Effector memory CD4-positive, alpha-beta T cell (primary cell): ENCODE results near the gene ASPSCR1.
A peak's percentile ranks its signal among the peaks of the same experiment; 100 is the strongest.

Source experiments
- DNase-seq, 3 donors: peaks; one replicate each; pipeline ENCODE4 v3.0.0-alpha.2; 2020
- H3K27ac ChIP-seq: 2 replicates; pipeline ENCODE4 v1.7.0; 2013; ENCODE audit warnings: mild to moderate bottlenecking, low read length, moderate library complexity; ENCODE audit not compliant: insufficient read depth, poor library complexity, severe bottlenecking
- H3K27me3 ChIP-seq: replicated peaks from 2 replicates; pipeline ENCODE4 v1.7.0; 2013; ENCODE audit warnings: mild to moderate bottlenecking, low read length; ENCODE audit not compliant: insufficient read depth, control insufficient read depth, poor library complexity, severe bottlenecking
- H3K36me3 ChIP-seq: 2 replicates; pipeline ENCODE4 v1.7.0; 2013; ENCODE audit warnings: mild to moderate bottlenecking, low read length, moderate library complexity; ENCODE audit not compliant: control insufficient read depth, insufficient read depth
- H3K4me1 ChIP-seq: 2 replicates; pipeline ENCODE4 v1.7.0; 2013; ENCODE audit warnings: low read length, mild to moderate bottlenecking; ENCODE audit not compliant: control insufficient read depth, insufficient read depth, poor library complexity, severe bottlenecking
- H3K4me3 ChIP-seq: 2 replicates; pipeline ENCODE4 v1.7.0; 2013; ENCODE audit warnings: low read length, low read depth, mild to moderate bottlenecking; ENCODE audit not compliant: insufficient read depth, poor library complexity, severe bottlenecking
- H3K9me3 ChIP-seq: 2 replicates; pipeline ENCODE4 v1.7.0; 2013; ENCODE audit warnings: mild to moderate bottlenecking, low read length, moderate library complexity; ENCODE audit not compliant: control insufficient read depth

Gene ASPSCR1

DNA sequence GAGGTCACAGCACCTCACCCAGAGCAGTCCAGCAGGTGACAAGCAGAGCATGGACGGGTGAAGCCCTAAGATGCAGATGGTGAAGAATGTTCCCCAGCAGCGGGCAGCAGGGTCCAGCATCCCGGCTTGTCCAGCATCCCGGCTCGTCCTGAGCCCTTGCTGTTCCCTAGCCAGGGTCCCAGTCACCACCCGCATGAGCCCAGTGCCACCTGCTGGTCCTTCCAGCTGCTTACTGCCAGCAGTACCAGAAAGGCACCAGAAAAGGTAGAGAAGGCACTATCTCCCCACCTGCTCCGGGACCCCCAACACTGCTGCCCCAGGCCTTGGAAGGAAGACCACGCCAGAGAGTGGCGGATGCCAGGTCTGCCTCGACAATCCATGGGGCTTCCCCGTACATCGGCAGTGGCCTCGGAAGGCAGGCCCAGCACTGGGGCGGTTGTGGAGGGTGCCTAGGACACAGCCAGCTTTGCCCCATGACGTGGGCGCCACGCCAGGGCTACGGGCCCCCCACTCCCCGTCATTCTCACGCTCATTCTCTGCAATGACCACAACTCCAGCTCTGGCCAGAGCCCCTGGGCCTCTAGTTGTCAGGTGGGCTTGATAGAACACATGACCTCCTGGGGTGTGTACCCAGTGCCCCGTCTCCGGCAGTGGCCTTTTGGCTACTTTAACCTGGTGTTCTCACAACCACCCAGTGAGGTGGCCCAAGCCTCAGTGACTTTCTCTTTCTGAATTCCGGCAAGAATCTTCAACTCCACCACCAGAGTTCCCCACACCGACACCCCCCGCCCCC lies 43.9 kb downstream of the ASPSCR1 start:
- Histone ChIP-seq H3K27me3 (no peaks in the 10 kb centered on the region), H3K4me1 (peaks cover 24% of the 10 kb centered on the region), H3K9me3 (no peaks in the 10 kb centered on the region), H3K4me3 (peak overlapping the region; percentile 85), H3K36me3 (peaks cover 3% of the 10 kb centered on the region), H3K27ac (no peak overlapping the region)
- peak in 1 of 3 donors; percentile 27 for DNase-seq

GRCh38 chr17:82021900-82022309 lies 44.5 kb downstream of the ASPSCR1 start:
- Histone ChIP-seq H3K27ac (peak overlapping the region; percentile 45), H3K9me3 (no peaks in the 10 kb centered on the region), H3K4me1 (peaks cover 24% of the 10 kb centered on the region), H3K36me3 (peaks cover 3% of the 10 kb centered on the region), H3K27me3 (no peaks in the 10 kb centered on the region), H3K4me3 (peak overlapping the region; percentile 85)
- DNase-seq = no peak

DNA sequence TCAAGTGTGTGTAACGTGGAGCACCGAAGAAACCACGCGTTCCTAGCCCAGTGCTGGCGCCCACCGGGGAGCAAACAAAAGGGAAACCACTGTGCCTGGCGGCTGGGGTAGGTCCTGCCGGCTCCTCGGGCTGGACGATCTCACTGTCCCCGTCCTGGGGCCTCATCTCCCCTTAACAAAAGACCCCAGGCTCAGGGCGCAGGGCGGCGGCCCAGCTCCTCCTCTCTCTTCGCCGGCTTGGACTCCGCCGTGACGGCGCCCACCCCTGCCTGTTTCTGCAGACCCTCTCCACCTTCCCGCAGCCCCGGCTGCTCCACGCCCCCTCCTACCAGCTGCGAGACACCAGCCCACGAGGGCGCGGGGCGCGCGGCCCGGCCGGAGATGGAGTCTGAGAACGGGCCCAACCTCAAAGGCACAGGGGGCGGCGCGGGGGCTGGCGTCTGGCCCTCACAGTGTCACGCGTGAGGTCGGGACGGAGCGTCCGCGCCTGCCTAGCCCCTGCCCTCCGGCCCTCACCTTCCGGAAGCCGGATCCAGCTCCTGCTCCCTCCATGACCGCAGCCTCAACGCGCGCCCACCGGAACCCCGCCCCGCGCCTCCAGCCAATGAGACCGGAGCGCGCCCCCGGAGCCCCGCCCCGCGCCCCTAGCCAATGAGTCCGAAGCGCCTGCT lies 45.0 kb downstream of the ASPSCR1 start, which contains the start of gene CENPX:
Gene CENPX (minus strand): TSS at position 569 of the 671 bp plus-strand sequence. CDS start 17 bp downstream, at position 552.
- peaks cover 3% of the 10 kb centered on the region for H3K36me3 ChIP-seq
- peak within 1 kb of the TSS; percentile 86 for H3K4me3 ChIP-seq
- H3K27me3 ChIP-seq = no peaks in the 10 kb centered on the region
- no peaks in the 10 kb centered on the region for H3K9me3 ChIP-seq
- H3K27ac ChIP-seq = peak within 1 kb of the TSS; percentile 45
- H3K4me1 ChIP-seq = peaks cover 24% of the 10 kb centered on the region
- DNase-seq = no peak

DNA sequence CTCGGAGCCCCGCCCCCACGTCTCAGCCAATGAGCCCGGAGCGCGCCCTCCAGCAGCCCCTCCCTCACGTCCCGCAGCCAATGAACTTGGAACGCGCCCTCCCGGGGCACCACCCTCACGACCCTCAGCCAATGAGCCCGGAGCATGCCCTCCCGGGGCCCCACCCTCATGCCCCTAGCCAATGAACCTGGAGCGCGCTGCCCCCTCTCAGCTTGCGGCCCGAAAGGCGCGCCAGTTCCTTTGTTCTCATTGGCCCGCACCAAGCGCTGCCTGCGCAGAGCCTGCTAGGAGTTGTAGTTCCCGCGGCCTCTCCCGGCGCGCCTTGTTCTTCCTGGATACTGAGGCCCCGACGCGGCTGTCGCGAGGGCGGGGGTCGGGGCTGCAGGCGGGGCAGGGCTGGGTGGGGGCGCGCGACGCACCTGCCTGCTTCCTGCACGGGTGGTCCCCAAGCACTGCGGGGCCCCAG lies 45.6 kb downstream of the ASPSCR1 start, which contains the start of gene LRRC45:
Gene LRRC45 (plus strand): TSS at position 325 of the 466 bp plus-strand sequence. CDS start 339 bp downstream, outside the sequence.
- Histone ChIP-seq H3K36me3 (peaks cover 3% of the 10 kb centered on the region), H3K4me3 (peak within 1 kb of the TSS; percentile 86), H3K27me3 (no peaks in the 10 kb centered on the region), H3K27ac (peak within 1 kb of the TSS; percentile 45), H3K4me1 (peaks cover 24% of the 10 kb centered on the region), H3K9me3 (no peaks in the 10 kb centered on the region)
- peak; percentile 99 for DNase-seq

DNA sequence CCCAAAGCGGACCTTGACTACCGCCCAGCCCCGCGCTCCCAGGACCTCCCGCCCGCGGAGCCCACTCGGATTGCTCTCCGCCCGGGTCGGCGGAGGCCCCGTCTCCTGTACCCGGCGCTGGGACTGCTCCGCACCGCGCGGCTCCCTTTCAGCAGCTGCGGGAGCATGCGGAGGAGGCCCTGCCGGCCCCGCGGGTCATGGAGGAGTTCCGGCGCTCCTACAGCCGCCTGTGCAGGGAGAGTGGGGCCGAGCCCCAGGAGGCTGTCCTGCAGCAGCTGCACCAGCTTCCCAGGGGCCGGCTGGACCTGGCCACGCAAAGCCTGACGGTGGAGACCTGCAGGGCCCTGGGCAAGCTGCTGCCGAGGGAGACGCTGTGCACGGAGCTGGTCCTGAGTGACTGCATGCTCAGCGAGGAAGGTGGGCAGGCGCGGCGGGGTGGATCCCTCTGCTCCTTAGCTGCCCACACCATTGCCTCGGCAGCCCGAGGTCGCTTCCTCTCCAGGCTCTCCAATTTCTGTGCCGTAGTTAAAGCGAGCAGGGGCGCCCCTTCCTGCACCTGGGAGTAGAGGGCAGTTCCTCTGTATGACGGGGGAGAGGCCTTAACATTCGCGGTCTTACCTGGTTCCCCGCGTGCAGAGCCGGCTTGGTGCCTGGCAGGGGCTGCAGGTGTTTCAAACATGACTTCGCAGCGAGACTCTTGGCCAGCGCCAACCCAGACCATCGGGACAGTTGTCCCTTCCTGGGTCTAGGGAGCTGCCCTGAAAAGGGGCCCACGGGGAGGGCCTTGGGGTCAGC lies 46.2 kb downstream of the ASPSCR1 start:
- Histone ChIP-seq H3K27ac (no peak overlapping the region), H3K36me3 (no peaks in the 10 kb centered on the region), H3K9me3 (no peaks in the 10 kb centered on the region), H3K4me3 (peak overlapping the region; percentile 86), H3K27me3 (no peaks in the 10 kb centered on the region), H3K4me1 (peaks cover 24% of the 10 kb centered on the region)
- peak in 1 of 3 donors; percentile 8 for DNase-seq

DNA sequence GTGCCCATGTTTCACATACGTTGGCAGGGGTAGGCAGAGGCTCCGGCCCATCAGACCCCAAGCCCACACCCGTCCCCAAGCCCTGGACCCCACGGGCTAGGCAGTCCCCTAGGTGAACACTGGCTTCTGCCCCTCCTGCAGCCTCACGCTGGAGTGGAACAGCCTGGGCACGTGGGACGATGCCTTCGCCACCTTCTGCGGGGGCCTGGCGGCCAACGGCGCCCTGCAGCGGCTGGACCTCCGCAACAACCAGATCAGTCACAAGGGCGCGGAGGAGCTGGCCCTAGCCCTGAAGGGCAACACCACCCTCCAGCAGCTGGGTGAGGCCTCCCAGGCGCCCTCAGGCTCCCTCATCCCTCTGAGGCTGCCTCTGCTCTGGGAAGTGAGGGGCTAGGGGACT lies 47.4 kb downstream of the ASPSCR1 start:
- H3K27ac ChIP-seq = no peak overlapping the region
- peaks cover 26% of the 10 kb centered on the region for H3K4me1 ChIP-seq
- H3K36me3 ChIP-seq = no peaks in the 10 kb centered on the region
- no peak for DNase-seq
- H3K27me3 ChIP-seq = no peaks in the 10 kb centered on the region
- H3K9me3 ChIP-seq = no peaks in the 10 kb centered on the region
- H3K4me3 ChIP-seq = no peak overlapping the region

DNA sequence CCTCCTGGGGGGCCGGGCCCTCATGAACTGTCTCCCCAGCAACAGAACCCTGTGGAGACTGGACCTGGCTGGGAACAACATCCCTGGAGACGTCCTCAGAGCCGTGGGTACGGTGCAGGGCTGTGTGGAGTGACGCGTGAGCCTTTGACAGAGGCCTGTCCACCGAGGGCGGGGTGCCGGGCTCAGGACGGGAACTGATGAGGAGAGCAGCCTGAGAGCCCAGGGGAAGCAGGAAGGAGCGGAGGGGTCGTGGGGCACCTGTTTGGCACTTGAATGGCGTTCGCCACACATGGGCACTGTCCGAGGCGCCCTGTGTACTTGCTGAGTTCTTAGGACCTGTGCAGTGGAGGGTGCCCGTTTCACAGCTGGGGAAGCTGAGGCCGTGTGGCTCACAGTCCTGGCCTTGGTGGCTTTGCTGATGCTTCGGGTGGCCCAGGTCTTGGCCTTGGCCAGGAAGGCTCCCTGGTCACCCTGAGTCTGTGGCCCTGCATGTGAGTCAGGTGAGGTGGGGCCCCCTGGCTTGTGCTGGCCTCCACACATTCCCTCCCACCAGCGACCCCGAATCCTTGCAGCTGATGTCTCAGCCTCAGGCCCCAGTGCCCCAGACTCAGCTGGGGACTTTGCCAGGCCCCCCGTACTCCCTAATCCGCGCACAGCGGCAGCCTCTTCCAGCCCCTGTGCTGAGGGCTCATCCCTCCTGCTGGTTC lies 48.1 kb downstream of the ASPSCR1 start:
- no peak for DNase-seq
- no peaks in the 10 kb centered on the region for H3K9me3 ChIP-seq
- H3K27me3 ChIP-seq = no peaks in the 10 kb centered on the region
- H3K4me3 ChIP-seq = no peak overlapping the region
- H3K36me3 ChIP-seq = no peaks in the 10 kb centered on the region
- peaks cover 33% of the 10 kb centered on the region for H3K4me1 ChIP-seq
- H3K27ac ChIP-seq = no peak overlapping the region

- Histone ChIP-seq H3K4me3 (no peak overlapping the region), H3K27me3 (no peaks in the 10 kb centered on the region), H3K4me1 (peaks cover 24% of the 10 kb centered on the region), H3K9me3 (no peaks in the 10 kb centered on the region), H3K36me3 (no peaks in the 10 kb centered on the region), H3K27ac (no peak overlapping the region)
- no peak for DNase-seq
These were observed 50.8 kb downstream of the ASPSCR1 start for GRCh38 chr17:82028246-82028645.

- no peak for DNase-seq
- no peak overlapping the region for H3K27ac ChIP-seq
- no peaks in the 10 kb centered on the region for H3K27me3 ChIP-seq
- H3K4me3 ChIP-seq = no peak overlapping the region
- peaks cover 18% of the 10 kb centered on the region for H3K4me1 ChIP-seq
- H3K36me3 ChIP-seq = no peaks in the 10 kb centered on the region
- no peaks in the 10 kb centered on the region for H3K9me3 ChIP-seq
These were observed 51.5 kb downstream of the ASPSCR1 start for GRCh38 chr17:82028966-82029365.
